GM12865 (cell line): ENCODE results near the gene SEC23A.
"Not testable (repeated sequence)": the region's sequence is repeated elsewhere in the genome, so short reads cannot be mapped to it uniquely, and the experiment has no call there.

Experiments
- DNase-seq: peaks from one replicate; pipeline ENCODE4 v3.0.0; 2010; ENCODE audit warnings: low read depth
- H3K4me3 ChIP-seq: 2 replicates; pipeline ENCODE4 v1.5.1; 2011; ENCODE audit warnings: mild to moderate bottlenecking, low read depth, low read length, control low read depth
- TF ChIP-seq, protein P1 (sequence below): IDR thresholded peaks from 2 replicates; pipeline ENCODE4 v1.5.1; 2011; ENCODE audit warnings: low read length, control low read depth, low read depth, inconsistent platforms; ENCODE audit not compliant: insufficient read depth; ENCODE audit errors: missing control alignments

Gene SEC23A

DNA sequence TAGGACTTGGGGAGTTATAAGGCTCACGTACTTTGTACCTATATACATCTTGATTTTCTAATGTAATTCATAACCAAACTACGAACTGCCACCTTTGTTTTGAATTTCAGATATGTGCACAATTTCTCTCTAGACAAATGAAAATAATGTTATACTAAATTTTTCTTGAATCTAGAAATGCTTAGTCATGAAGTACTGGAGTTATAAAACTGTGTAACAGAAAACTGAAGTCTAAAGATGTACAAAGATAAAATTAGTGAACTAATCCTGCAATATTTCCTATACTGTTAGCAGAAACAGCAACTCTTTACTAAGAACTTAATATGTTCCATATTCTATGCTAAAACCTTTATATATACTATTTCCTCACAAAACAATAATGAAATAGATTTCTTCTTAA lies 15.5 kb downstream of the SEC23A start:
- no peak for DNase-seq

DNA sequence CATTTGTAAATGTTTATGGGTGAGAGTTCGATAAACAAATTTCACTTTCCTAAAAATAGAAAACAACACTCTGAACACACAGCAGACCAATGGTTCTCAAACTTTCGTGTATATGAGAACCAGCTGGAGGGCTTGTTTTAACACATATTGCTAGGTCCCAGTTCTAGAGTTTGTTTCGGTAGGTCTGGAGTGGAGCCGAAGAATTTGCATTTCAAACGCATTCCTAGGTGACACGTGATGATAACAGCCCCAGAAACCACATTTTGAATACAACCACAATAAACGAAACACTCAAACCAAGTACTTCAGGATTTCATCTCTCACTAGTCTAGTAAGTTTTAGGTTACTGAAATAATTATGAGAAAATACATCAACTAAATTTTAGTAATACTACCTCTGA lies 17.1 kb downstream of the SEC23A start:
- peak; percentile 11 for DNase-seq
- H3K4me3 ChIP-seq = no peak overlapping the region
- TF ChIP-seq, protein P1, sequence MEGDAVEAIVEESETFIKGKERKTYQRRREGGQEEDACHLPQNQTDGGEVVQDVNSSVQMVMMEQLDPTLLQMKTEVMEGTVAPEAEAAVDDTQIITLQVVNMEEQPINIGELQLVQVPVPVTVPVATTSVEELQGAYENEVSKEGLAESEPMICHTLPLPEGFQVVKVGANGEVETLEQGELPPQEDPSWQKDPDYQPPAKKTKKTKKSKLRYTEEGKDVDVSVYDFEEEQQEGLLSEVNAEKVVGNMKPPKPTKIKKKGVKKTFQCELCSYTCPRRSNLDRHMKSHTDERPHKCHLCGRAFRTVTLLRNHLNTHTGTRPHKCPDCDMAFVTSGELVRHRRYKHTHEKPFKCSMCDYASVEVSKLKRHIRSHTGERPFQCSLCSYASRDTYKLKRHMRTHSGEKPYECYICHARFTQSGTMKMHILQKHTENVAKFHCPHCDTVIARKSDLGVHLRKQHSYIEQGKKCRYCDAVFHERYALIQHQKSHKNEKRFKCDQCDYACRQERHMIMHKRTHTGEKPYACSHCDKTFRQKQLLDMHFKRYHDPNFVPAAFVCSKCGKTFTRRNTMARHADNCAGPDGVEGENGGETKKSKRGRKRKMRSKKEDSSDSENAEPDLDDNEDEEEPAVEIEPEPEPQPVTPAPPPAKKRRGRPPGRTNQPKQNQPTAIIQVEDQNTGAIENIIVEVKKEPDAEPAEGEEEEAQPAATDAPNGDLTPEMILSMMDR = no peak

More for the DNA sequence above, 15.5 kb downstream of the SEC23A start:
- no peak overlapping the region for H3K4me3 ChIP-seq
- TF ChIP-seq, protein P1 = no peak

DNA sequence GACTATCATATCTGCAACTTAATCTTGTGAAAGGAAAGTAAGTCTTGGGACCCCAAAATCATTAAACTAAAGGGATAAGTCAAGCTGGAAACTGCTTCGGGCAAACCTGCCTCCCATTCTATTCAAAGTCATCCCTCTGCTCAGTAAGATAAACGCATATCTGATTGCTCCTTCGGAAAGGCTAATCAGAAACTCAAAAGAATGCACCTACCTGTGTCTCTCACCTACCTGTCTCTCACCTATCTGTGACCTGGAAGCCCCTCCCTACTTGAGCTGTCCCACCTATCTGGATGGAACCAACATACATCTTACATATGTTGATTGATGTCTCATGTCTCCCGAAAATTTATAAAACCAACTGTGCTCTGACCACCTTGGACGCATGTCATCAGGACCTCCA lies 19.9 kb downstream of the SEC23A start:
- no peak overlapping the region for H3K4me3 ChIP-seq
- TF ChIP-seq, protein P1 = no peak
- DNase-seq = no peak

DNA sequence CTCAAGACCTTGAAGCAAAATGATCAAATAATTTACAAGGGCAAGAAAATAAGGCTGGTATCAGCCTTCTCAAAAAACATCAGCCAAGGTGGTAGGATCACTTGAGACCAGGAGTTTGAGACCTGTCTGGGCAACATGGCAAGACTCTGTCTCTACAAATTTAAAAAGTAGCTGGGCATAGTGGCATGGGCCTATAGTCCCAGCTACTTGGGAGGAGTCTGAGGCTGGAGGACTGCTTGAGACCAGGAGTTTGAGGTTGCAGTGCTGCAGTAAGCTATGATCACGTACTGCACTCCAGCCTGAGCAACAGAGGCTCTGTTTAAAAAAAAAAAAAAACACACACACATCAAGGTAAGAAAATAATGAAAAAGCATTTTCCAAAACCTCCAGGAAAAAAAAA lies 22.1 kb downstream of the SEC23A start:
- TF ChIP-seq, protein P1 = no peak
- no peak overlapping the region for H3K4me3 ChIP-seq
- DNase-seq = no peak

DNA sequence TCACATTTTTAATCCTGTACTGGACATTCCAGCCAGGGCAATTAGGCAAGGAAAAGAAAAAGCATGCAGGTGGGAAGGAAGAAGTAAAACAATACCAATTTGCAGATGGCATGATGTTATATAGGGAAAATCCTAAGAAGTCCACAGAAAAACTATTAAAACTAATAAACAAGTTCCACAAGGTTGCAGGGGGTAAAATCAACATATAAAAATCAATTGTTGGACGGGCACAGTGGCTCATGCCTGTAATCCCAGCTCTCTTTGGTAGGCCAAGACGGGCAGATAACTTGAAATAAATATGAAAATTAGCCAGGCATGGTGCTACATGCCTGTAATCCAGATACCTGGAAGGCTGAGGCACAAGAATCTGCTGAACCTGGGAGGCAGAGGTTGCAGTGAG lies 31.9 kb downstream of the SEC23A start:
- no peak for DNase-seq
- TF ChIP-seq, protein P1 = no peak
- H3K4me3 ChIP-seq = no peak overlapping the region

DNA sequence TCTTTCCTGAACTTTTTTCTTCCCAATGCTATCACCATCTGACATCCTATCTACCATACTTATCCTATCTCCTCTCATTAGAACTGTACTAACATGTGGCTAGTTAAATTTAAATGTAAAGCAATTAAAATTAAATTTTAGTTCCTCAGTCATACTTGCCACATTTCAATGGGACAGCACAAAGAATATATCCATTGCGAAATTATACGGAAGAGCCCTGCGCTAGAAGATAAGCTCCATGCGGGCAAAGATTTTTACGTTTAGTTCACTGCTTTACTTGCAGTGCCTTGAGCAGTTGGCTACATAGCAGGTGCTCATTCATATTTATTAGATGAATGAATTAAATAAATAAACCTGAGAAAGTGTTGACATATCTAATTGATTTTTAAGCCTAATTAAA lies 33.1 kb downstream of the SEC23A start:
- no peak overlapping the region for H3K4me3 ChIP-seq
- DNase-seq = no peak
- TF ChIP-seq, protein P1 = no peak

DNA sequence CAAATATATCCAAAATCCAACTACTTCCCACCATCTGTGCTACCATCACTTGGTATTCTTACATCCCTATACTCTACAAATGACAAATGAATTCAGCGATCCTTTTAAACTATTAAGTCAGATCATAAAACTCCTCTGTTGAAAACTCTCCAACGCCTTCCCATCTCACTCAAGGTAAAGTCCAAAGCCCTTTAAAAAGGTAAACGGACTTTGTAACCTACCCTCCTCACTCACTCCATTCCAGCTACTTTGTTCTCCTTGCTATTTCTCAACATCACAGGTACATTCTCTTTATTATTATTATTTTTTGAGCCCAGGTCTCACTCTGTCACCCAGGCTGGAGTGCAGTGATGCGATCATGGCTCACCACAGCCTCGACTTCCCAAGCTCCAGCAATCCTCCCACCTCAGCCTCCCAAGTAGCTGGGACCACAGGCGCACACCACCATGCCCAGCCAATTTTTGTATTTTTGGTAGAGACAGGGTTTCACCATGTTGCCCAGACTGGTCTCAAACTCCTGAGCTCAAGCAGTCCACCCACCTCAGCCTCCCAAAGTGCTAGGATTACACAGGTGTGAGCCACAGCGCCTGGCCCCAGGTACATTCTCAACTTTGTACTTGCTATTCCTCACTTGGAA lies 33.7 kb downstream of the SEC23A start:
- DNase-seq, H3K4me3 ChIP-seq: not testable (repeated sequence)
